C4-2B (cell line): ENCODE measurements around the gene ALOX5AP.

ENCODE experiments used
- CTCF ChIP-seq: fragments of 450-650 bp; conservative IDR thresholded peaks from 2 replicates; pipeline ENCODE4 v1.5.1; 2017; ENCODE audit warnings: mild to moderate bottlenecking
- ZFX ChIP-seq: fragments of 450-650 bp; IDR thresholded peaks from 2 replicates; pipeline ENCODE4 v1.6.1; 2017

GRCh38 chr13:30770929-30771328 lies 35.6 kb downstream of the ALOX5AP start:
- TF ChIP-seq CTCF (no peak), ZFX (no peak)
